ENCODE results near the gene RAD18.

Gene RAD18

DNA sequence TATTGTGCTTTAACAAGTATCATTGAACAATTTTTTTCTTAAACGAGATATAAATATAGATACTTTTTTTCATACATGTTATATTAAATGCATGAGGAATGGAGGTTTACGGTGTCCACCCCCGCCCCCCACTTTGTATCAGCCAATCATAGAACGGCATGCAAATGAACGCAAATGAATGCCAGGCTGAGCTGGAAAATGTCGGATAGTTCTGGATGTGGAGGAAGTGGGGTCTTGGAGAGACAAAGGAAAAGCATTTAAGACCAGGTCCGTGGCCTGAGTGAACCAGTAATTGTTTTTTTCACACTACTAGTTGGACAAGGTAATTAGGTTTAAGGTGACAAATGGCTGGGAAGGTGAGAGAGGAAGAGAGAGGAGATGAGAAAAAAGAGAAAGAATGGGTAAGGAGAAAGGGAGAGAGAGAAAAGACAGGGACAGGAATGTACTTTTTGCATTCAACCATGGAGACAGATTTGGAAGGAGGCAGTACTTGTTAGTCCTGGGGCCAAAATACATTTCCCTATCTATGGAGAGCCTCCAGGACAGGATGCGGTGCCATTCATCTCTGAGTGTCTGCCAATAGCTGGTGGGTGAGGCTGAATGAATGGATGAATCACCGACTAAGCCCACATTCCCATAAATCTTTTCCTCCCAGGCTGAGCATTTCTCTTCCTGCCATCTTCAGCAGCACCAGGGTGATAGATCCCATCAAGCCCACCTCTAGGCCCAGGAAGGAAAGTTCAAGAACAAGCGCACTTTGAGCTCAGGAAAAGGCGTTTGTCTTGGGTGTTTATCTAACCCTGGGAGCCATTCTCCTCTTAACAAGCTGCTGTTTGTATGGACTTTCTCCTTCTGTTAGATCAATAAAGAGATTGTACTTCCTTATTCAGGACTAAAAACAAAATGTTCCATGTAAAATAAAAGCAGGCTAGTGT is 1.4 kb upstream of the RAD18 start:
- no peak for DNase-seq (ENCODE audit: low read depth in 2 of 2)

- no peak for DNase-seq (ENCODE audit: low read depth in 2 of 2)
Observed at GRCh38 chr3:8962226-8962861, 928 bp downstream of the RAD18 start.

GRCh38 chr3:8959668-8960067 is 3.6 kb downstream of the RAD18 start:
- no peak for DNase-seq (ENCODE audit: low read depth in 2 of 2)

DNA sequence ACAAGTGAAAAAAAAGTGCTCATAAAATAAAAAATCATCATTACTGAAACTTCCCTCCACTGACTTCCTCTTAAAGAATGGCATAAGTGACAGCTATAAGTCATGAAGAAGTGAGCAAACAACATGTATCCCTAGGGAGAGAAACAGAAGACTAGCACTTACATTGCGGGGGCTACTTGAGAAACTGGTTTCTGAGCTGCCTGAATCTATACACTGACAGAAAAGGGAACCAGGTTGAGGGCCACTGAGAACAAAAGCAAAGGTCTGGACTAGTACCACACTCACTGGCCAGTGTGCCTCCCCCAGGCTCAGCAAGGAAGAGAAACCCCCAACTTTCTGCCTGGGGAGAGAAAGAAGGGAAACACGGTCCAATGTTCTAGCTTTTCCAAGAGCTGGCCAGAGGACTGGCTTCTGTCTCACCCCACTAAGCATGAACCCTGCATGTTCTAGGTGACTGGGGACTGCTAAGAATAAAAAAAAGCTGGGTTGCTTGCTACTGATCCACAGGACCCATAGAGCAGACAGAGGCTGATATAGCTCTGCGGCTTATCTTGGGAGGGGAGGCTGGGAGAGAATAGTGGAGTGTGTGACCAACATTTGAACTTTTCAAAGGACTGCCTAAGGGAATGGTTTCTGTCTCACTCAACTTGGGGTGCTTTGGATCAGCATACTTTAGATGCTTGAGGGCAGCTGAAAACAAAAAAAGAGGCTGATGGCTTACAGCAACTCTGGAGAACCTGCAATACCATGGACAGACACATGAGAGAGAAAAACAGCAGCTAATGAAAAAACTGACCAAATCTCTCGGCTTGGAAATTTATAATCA is 8.1 kb downstream of the RAD18 start:
- DNase-seq (ENCODE audit: low read depth in 2 of 2) = no peak

- DNase-seq (ENCODE audit: low read depth in 2 of 2) = no peak
Observed at GRCh38 chr3:8953313-8953712, 10.0 kb downstream of the RAD18 start.

DNA sequence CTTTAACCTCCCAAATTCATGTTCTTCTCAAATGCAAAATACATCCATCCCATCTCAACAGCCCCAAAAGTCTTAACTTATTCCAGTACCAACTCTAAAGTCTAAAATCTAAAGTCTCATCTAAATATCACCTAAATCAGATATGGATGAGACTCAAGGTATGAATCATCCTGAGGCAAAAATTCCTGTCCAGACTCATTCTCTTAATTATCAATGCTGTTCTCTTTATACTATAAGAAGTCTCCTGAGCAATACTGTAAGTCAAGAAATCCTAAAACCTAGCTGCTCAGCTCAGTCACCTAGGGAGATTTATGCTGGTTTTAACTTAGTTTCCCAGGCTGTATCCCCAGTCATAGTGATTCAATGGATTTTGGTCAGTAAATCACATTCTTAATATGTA is 11.1 kb downstream of the RAD18 start:
- no peak for DNase-seq (ENCODE audit: low read depth in 2 of 2)

GRCh38 chr3:8945890-8946600 is 17.2 kb downstream of the RAD18 start:
- no peak for DNase-seq (ENCODE audit: low read depth in 2 of 2)

DNA sequence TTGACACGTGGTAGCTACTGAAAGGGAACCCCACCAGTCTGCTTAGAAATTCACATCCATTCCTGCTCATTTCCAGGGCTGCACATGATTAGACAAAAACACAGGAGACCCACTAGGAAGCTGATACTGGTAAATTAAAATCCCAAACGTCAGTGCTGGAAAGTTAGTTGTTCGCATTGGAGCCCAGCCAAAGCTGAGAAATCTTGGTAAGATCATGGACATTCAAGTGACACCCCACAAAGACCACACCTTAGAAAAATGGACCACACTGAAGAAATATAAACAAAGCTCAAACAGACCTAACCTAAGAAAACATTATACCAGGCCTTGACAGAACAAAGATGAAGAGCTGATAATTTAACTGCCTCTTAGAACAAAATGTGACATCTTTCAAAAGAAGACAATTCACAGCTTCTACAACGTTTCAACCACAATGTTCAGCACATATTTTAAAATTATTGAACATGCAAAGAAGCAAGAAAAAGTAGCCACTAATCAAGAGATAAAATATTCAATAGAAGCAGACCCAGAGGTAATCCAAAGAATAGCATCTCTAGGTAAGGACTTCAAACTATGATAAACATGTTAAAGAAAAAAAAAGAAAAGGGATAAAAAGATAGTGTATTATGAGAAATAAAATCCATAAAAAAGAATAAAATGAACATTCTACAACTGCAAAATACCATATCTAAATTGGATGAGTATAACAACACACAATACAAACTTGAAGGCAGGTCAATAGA is 20.4 kb downstream of the RAD18 start:
- DNase-seq (ENCODE audit: low read depth in 2 of 2) = no peak

DNA sequence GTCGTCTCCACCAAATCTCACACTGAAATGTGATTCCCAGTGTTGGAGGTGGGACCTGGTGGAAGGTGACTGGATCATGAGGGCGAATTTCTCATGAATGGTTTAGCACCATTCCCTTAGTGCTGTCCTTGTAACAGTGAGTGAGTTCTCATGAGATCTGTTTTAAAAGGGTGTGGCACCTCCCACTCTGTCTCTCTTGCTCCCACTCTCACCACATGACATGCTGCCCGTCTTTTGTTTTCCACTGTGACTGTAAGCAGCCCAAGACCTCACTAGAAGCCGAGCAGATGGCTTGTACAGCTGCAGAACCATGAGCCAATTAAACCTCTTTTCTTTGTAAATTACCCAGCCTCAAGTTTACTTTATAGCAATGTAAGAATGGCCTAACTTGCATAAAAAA is 21.2 kb downstream of the RAD18 start:
- no peak for DNase-seq (ENCODE audit: low read depth in 2 of 2)

DNA sequence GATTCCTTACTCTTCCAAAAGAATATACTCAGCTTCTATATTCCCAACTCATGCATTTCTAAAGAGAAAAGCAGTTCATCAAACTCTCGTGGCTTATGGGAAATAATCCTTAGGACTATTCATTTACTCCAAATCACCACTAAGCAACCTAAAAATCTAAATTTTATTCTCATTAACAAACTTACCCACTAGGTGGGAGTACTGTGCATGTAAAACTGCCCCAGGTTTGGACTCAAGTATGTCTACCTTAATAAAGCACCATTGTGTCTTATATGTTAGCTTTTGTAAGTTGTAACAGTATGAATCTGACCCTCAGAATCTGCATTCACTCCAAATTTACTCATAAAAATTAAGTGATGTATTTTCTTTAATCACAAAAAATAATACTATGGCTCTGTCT is 25.3 kb downstream of the RAD18 start:
- no peak for DNase-seq (ENCODE audit: low read depth in 2 of 2)

DNA sequence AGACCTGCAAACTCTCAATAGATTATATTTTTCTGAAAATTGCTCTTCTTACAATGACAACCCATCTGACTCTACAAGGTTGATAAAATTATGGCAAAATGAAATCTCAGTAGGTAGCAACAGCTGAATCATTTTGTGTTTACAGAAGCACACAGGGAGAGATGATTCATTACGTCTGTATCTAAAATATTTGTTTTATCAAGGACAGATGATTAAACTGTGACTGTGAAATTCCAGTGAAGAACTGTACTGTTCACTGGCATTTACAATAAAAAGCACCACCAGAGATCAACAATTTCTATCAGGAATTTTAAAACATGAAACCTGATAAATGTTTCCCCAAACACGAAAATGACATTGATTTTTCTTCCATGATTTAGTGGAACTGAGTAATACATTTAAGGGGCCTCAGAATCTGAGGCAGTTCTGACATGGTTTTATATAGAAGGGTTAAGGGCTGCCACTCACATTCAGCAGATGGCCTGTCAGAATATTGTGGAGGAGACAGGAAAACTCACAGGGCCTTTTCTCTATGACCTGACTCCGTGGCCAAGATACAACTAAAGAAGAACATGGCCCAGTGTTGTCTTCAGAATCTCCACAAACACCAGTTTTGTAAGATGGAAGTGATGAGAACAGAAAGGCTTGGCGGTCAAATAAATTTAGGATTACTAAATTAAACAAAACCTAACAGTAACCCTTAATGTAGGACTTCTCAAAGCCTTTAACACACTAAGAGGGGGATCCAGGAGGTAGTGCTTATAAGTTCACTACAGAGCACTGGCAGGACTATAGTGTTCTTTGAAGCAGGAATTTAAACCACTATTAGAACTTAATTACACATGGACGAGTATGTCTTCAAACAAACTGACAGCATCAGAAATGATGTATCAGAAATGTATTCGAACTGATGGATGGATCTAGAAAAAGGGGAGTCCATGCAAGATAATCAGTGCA is 25.9 kb downstream of the RAD18 start:
- no peak for DNase-seq (ENCODE audit: low read depth in 2 of 2)

GRCh38 chr3:8932507-8932906 is 30.8 kb downstream of the RAD18 start:
- DNase-seq (ENCODE audit: low read depth in 2 of 2) = no peak

GRCh38 chr3:8931342-8931741 is 31.9 kb downstream of the RAD18 start:
- no peak for DNase-seq (ENCODE audit: low read depth in 2 of 2)

DNA sequence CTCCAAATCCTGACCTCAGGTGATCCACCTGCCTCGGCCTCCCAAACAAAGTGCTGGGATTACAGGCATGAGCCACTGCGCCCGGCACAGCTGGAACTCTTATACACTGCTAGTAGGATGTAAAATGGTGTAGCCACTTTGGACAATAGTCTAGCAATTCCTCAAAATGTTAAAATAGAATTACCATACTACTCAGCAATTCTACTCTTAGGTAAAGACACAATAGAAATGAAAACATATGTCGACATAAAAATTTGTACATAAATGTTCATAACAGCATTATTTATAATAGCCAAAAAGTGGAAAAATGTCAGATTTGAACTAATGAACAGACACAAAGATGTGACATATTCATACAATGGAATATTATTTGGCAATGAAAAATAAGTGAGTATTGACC is 33.4 kb downstream of the RAD18 start:
- no peak for DNase-seq (ENCODE audit: low read depth in 2 of 2)

DNA sequence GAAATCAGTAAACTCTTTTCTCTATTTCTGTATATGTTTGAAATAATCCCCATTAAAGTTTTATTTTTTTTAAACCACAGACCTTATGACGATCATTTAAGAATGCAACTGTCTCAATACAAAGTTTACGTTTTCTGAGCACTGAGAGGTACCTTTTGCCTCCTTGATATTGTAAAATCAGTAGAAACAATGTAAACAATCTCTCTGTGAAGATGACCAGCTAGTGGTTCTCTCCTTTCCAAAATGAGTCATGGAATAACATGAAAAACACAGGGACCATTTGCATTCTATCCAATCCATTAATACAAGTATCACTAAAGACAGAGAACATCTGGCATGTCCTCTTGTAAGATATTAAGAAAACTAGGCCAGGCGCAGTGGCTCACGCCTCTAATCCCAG is 48.8 kb downstream of the RAD18 start:
- DNase-seq (ENCODE audit: low read depth in 2 of 2) = no peak

GRCh38 chr3:8911781-8912180 is 51.5 kb downstream of the RAD18 start:
- no peak for DNase-seq (ENCODE audit: low read depth in 2 of 2)

- DNase-seq (ENCODE audit: low read depth in 2 of 2) = no peak
Observed at GRCh38 chr3:8909160-8909559, 54.1 kb downstream of the RAD18 start.

DNA sequence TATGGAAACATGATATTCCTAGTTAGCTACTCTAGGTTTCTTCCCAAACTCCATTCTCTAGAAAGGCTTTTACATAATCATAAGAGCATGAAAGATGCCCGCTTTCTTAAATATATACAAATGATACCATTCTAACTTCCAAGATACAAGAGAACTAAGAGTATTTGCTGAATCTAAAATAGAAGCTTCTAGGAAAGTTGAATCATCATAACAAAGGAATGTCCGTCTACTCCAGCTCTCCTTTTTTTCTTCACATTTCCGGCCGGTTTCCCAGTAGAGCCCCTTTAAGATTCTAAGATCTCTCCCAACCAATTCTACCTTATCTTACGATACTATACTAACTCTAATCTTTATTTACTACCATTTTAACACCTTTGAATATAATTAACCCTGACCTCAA is 60.1 kb downstream of the RAD18 start:
- DNase-seq (ENCODE audit: low read depth in 2 of 2) = no peak

DNA sequence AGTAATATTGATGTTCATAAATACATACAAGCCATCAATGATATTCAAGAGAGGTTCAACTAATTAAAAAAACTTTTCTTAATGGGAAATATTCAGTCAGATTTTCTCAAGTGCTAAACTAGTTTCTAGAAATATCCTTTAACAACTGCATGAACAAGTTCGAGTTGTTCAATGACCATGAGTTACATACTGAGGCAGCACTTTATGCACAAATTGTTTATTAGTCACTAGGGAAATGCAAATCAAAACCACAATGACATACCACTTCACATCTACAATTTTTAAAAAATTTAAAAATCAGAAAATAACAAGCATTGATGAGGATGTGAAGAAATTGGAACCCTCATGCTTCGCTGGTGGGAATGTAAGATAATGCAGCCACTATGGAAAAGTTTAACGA is 62.4 kb downstream of the RAD18 start:
- DNase-seq (ENCODE audit: low read depth in 2 of 2) = no peak

DNA sequence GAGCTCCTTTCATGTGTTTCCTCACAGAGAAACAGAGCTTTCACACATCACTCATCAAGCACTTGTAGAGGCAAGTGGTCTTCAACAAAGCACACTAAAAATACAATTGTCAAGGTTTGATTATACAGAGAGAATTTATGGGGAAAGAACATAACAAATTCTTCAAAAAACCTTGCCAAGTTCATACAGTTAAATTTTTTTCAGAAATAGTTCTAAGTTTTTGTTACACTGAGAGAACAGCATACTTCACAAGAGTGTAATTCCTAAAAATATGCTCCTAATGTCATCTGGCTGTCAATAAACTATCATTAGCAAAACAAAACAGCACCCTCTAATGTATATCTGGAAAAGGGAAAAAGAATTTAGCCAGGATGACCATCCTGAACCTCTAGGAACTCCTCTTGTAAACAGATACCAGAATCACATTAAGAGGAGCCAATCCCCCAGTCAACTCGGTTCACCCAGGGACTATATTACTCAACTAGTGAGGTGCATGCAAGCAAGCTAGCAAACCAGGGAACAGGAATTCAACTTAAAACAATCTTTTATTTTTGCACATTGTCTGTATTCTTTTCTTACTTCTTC is 63.3 kb downstream of the RAD18 start:
- DNase-seq (ENCODE audit: low read depth in 2 of 2) = no peak

Measured in activated CD4-positive, alpha-beta T cell treated with anti-CD3 and anti-CD28 coated beads for 24 hours (primary cell).